ENCODE measurements around the gene CELF3.

- TF ChIP-seq, protein P1, sequence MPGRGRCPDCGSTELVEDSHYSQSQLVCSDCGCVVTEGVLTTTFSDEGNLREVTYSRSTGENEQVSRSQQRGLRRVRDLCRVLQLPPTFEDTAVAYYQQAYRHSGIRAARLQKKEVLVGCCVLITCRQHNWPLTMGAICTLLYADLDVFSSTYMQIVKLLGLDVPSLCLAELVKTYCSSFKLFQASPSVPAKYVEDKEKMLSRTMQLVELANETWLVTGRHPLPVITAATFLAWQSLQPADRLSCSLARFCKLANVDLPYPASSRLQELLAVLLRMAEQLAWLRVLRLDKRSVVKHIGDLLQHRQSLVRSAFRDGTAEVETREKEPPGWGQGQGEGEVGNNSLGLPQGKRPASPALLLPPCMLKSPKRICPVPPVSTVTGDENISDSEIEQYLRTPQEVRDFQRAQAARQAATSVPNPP (IDR thresholded peaks at IDR 0.05; ENCODE audit: borderline replicate concordance, insufficient read depth, insufficient read length), result no peak
- TF ChIP-seq CTCF (IDR thresholded peaks at IDR 0.05 in 2 of 3, conservative IDR thresholded peaks at IDR 0.05 in 1 of 3; ENCODE audit: insufficient read depth in 2 of 3, low read depth in 1 of 3, low read length in 3 of 3), result no peak
- TF ChIP-seq GTF2A2 (tag; IDR thresholded peaks at IDR 0.05), result no peak
- TF ChIP-seq NFRKB (IDR thresholded peaks at IDR 0.05; ENCODE audit: low read depth), result no peak
- no peak for TF ChIP-seq ZBTB33 (CRISPR knock-in tag; IDR thresholded peaks at IDR 0.05)
Observed at GRCh38 chr1:151739590-151740355, 23.2 kb upstream of the CELF3 start.
